HFFc6 (cell line): ENCODE data around the gene C14orf119. TPM values are rescaled to one million over a fixed set of nuclear protein-coding genes. Genes with fewer than 3 reads are reported as not detected.

Experiments used
- DNase-seq: peaks from one replicate; pipeline ENCODE4 v3.0.0-alpha.2; 2018
- H3K27ac Mint-ChIP-seq: 2 replicates; pipeline ENCODE4 v1.8.0; 2020; ENCODE audit warnings: mild to moderate bottlenecking, mixed read lengths
- H3K27me3 Mint-ChIP-seq: 2 replicates; pipeline ENCODE4 v1.8.0; 2021; ENCODE audit warnings: mild to moderate bottlenecking, moderate library complexity, mixed read lengths; ENCODE audit not compliant: insufficient read depth
- H3K36me3 Mint-ChIP-seq: 2 replicates; pipeline ENCODE4 v1.8.0; 2021; ENCODE audit warnings: low read depth, mixed read lengths
- H3K4me1 Mint-ChIP-seq: 2 replicates; pipeline ENCODE4 v1.8.0; 2020; ENCODE audit warnings: low read depth, mixed read lengths
- H3K4me3 Mint-ChIP-seq: 2 replicates; pipeline ENCODE4 v1.8.0; 2020; ENCODE audit warnings: mild to moderate bottlenecking, moderate library complexity, mixed read lengths
- H3K9me3 Mint-ChIP-seq: 2 replicates; pipeline ENCODE4 v1.8.0; 2020; ENCODE audit warnings: mild to moderate bottlenecking, mixed read lengths
- CTCF ChIP-seq: fragments of 200-600 bp; sonication (generic); IDR thresholded peaks from 2 replicates; pipeline ENCODE4 v1.5.0; 2021; ENCODE audit warnings: antibody characterized with exemption, mild to moderate bottlenecking
- total RNA-seq, 6 experiments: library from RNA; stranded (reverse); fragmentation: NEBNext Ultra II Directional; extraction: Animal tissue kit (Norgen Biotek cat#: 25700); gene quantifications; 2 replicates in 1 of 6; 3 replicates in 5 of 6; pipeline ENCODE4 v1.2.3, GENCODE V29; 2021

The C14orf119 gene
- total RNA-seq, 6 experiments from 2014 or later = 85.0 to 117 (median 103) TPM

GRCh38 chr14:23066368-23066767 is 28.9 kb upstream of the C14orf119 start:
- Mint-ChIP-seq H3K36me3 (peaks cover 54% of the 10 kb centered on the region), H3K4me1 (peaks cover 63% of the 10 kb centered on the region), H3K27ac (peak overlapping the region; percentile 53), H3K9me3 (no peaks in the 10 kb centered on the region), H3K27me3 (peaks cover 8% of the 10 kb centered on the region), H3K4me3 (no peak overlapping the region)
- TF ChIP-seq CTCF = no peak
- no peak for DNase-seq

GRCh38 chr14:23066855-23067744 is 28.2 kb upstream of the C14orf119 start:
- peak overlapping the region; percentile 53 for H3K27ac Mint-ChIP-seq
- no peak for TF ChIP-seq CTCF
- no peak for DNase-seq
- no peaks in the 10 kb centered on the region for H3K9me3 Mint-ChIP-seq
- no peak overlapping the region for H3K4me3 Mint-ChIP-seq
- H3K27me3 Mint-ChIP-seq = peaks cover 7% of the 10 kb centered on the region
- H3K4me1 Mint-ChIP-seq = peaks cover 68% of the 10 kb centered on the region
- peaks cover 55% of the 10 kb centered on the region for H3K36me3 Mint-ChIP-seq

- Mint-ChIP-seq H3K36me3 (peaks cover 48% of the 10 kb centered on the region), H3K27me3 (peaks cover 6% of the 10 kb centered on the region), H3K9me3 (no peaks in the 10 kb centered on the region), H3K27ac (peak overlapping the region; percentile 74), H3K4me1 (peaks cover 68% of the 10 kb centered on the region), H3K4me3 (peak overlapping the region; percentile 94)
- TF ChIP-seq CTCF = no peak
- no peak for DNase-seq
Measured at GRCh38 chr14:23067847-23068788, 27.2 kb upstream of the C14orf119 start.

- Mint-ChIP-seq H3K27me3 (peaks cover 6% of the 10 kb centered on the region), H3K36me3 (peaks cover 40% of the 10 kb centered on the region), H3K9me3 (no peaks in the 10 kb centered on the region), H3K4me3 (peak overlapping the region; percentile 94), H3K27ac (peak overlapping the region; percentile 74), H3K4me1 (peaks cover 61% of the 10 kb centered on the region)
- DNase-seq = peak; percentile 93
- peak; percentile 99 for TF ChIP-seq CTCF
Measured at GRCh38 chr14:23068789-23069412, 26.4 kb upstream of the C14orf119 start.

- Mint-ChIP-seq H3K36me3 (peaks cover 35% of the 10 kb centered on the region), H3K4me3 (peak overlapping the region; percentile 94), H3K27me3 (peaks cover 6% of the 10 kb centered on the region), H3K27ac (peak overlapping the region; percentile 74), H3K9me3 (no peaks in the 10 kb centered on the region), H3K4me1 (peaks cover 57% of the 10 kb centered on the region)
- no peak for TF ChIP-seq CTCF
- DNase-seq = no peak
Measured at GRCh38 chr14:23069413-23069806, 25.9 kb upstream of the C14orf119 start.
